Stimulated activated CD4-positive, alpha-beta T cell treated with anti-CD3 and anti-CD28 coated beads, Interleukin-4, amount 100 ng/mL, for 24 hours (primary cell): Measurements from ENCODE around the gene S100B.
A peak's percentile ranks its signal among the peaks of the same experiment; 100 is the strongest.

Source experiments
- DNase-seq: peaks from one replicate; pipeline ENCODE4 v3.0.0-alpha.2; 2020

Gene S100B

GRCh38 chr21:46557919-46558392 lies 46.9 kb downstream of the S100B start:
- DNase-seq: no peak

GRCh38 chr21:46557469-46557868 lies 47.4 kb downstream of the S100B start:
- DNase-seq: no peak

- DNase-seq: no peak
These were observed 48.1 kb downstream of the S100B start for GRCh38 chr21:46556802-46557201.

- no peak for DNase-seq
These were observed 49.2 kb downstream of the S100B start for GRCh38 chr21:46555678-46556077.

- no peak for DNase-seq
These were observed 49.7 kb downstream of the S100B start for GRCh38 chr21:46555225-46555617.

- DNase-seq: no peak
These were observed 50.3 kb downstream of the S100B start for GRCh38 chr21:46554431-46555224.

- DNase-seq: no peak
These were observed 50.9 kb downstream of the S100B start for GRCh38 chr21:46553993-46554392.

- DNase-seq: no peak
These were observed 52.0 kb downstream of the S100B start for GRCh38 chr21:46552865-46553379.

GRCh38 chr21:46552274-46552673 lies 52.6 kb downstream of the S100B start:
- no peak for DNase-seq

GRCh38 chr21:46551636-46552241 lies 53.1 kb downstream of the S100B start:
- peak; percentile 35 for DNase-seq

GRCh38 chr21:46550116-46550941 lies 54.6 kb downstream of the S100B start:
- peak; percentile 27 for DNase-seq

GRCh38 chr21:46549650-46550049 lies 55.2 kb downstream of the S100B start:
- no peak for DNase-seq
